Thymus (tissue), 11 donors: ENCODE results near the gene NOC2L. TPM values are rescaled to one million over a fixed set of nuclear protein-coding genes. Genes with fewer than 3 reads are reported as not detected.

Source experiments
- DNase-seq, 9 donors: peaks; one replicate each; pipeline ENCODE4 v3.0.0-alpha.2; 2013; ENCODE audit warnings: low spot score in 9 of 9, low read depth in 6 of 9, missing footprints in 1 of 9
- H3K27ac ChIP-seq, 2 donors: one replicate each; pipeline ENCODE4 v1.5.1; 2013; ENCODE audit warnings: control low read depth in 1 of 2, low read depth in 1 of 2, low read length in 1 of 2, mild to moderate bottlenecking in 1 of 2, moderate library complexity in 1 of 2
- H3K27me3 ChIP-seq, 2 donors: one replicate each; pipeline ENCODE4 v1.5.1; 2013; ENCODE audit warnings: low read length in 1 of 2; ENCODE audit not compliant: control insufficient read depth in 2 of 2, insufficient read depth in 1 of 2
- H3K36me3 ChIP-seq, 2 donors: one replicate each; pipeline ENCODE4 v1.5.1; 2013; ENCODE audit warnings: low read length in 1 of 2, mild to moderate bottlenecking in 1 of 2, moderate library complexity in 1 of 2; ENCODE audit not compliant: control insufficient read depth in 2 of 2, insufficient read depth in 2 of 2
- H3K4me1 ChIP-seq, 2 donors: one replicate each; pipeline ENCODE4 v1.5.1; 2013; ENCODE audit warnings: low read length in 2 of 2; ENCODE audit not compliant: control insufficient read depth in 2 of 2, insufficient read depth in 2 of 2
- H3K4me3 ChIP-seq, 2 donors: one replicate each; pipeline ENCODE4 v1.5.1; 2013; ENCODE audit warnings: low read length in 2 of 2, control low read depth in 1 of 2, mild to moderate bottlenecking in 1 of 2
- H3K9me3 ChIP-seq, 2 donors: one replicate each; pipeline ENCODE4 v1.5.1; 2013; ENCODE audit warnings: low read length in 1 of 2, mild to moderate bottlenecking in 1 of 2; ENCODE audit not compliant: control insufficient read depth in 2 of 2, insufficient read depth in 1 of 2
- WGBS: extraction: QIAGEN DNeasy Blood & Tissue Kit; methylation state at CpG from one replicate; pipeline ENCODE4 v1.1.7; 2013; 5-methylcytosine and 5-hydroxymethylcytosine counted together
- polyA plus RNA-seq: library from polyadenylated mRNA; stranded (reverse); fragments of 200-250 nt; gene quantifications from one replicate; pipeline ENCODE4 v1.2.3, GENCODE V29; 2013
- total RNA-seq: library from RNA; stranded (reverse); fragments of 120-200 nt; gene quantifications from one replicate; pipeline ENCODE4 v1.2.4, GENCODE V29; 2013
- donor health status: healthy.

The NOC2L gene
- total and polyA plus RNA-seq, 2 donors, result 45.5 to 74.3 TPM

DNA sequence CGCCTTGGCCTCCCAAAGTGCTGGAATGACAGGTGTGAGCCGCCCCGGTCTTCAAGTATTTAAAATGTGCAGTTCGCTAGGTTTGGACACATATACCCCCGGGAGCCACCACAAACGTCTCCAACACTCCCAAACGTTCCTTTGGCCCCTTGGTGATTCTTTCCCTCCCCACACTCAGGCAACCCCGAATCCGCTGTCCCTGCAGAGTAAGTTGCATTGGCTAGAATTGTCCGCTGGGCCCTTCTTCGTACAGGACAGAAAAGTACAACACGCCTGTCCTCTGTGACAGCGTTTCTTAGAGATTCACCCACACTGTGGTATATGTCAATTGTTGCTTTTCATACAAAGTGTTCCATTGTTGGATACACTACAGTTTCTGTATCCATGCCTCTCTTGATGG, 26.1 kb upstream of the NOC2L start:
- Histone ChIP-seq H3K4me1 (peaks cover 0 to 2% of the 10 kb centered on the region in 2 donors), H3K9me3 (peaks cover 0 to 4% of the 10 kb centered on the region in 2 donors), H3K27me3 (peaks cover 0 to 44% of the 10 kb centered on the region in 2 donors), H3K36me3 (no peaks in the 10 kb centered on the region), H3K27ac (no peak overlapping the region), H3K4me3 (no peak overlapping the region)
- 82% methylated on average over 13 of the region's 13 CpGs for WGBS
- DNase-seq, result no peak

GRCh38 chr1:984476-984814, 25.4 kb upstream of the NOC2L start:
- Histone ChIP-seq H3K4me3 (no peak overlapping the region), H3K4me1 (peaks cover 0 to 2% of the 10 kb centered on the region in 2 donors), H3K27me3 (peaks cover 0 to 45% of the 10 kb centered on the region in 2 donors), H3K36me3 (no peaks in the 10 kb centered on the region), H3K9me3 (peaks cover 0 to under 1% of the 10 kb centered on the region in 2 donors), H3K27ac (no peak overlapping the region)
- whole genome bisulfite sequencing, result 67% methylated on average over 12 of the region's 12 CpGs
- no peak for DNase-seq

DNA sequence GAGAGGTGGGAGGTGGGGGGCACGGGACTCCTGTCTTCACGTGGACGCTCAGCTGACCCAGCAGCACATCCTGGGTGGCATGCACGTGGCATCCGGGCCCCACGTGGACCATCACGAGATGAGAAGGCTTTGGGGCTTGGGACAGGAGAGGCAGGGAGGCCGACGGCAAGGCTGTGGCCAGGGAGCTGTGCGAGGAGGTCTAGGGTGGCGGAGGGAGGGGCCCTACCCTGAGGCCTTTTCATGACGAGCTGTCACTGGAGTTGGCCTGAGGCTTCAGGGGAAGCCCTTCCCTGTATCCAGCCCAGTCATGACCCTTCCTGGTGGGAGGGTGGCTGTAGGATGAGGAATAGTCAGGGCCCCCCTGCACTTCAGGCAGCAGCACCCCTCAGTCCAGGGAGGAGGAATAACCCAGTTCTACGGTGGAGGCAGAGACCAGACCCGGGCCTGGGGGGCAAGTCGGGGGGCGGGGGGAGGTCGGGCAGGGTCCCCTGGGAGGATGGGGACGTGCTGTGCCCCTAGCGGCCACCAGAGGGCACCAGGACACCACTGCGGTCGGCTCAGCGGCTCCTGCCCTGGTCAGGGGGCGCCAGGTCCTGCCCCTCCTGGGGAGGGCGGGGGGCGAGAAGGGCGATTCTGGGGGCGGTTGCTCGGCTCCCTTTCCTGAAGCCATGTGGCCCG, 24.9 kb upstream of the NOC2L start:
- H3K9me3 ChIP-seq, result peaks cover 0 to 2% of the 10 kb centered on the region in 2 donors
- H3K4me3 ChIP-seq, result no peak overlapping the region
- peak in 2 of 9 donors; percentile 40 to 51 for DNase-seq
- H3K36me3 ChIP-seq, result no peaks in the 10 kb centered on the region
- peaks cover 0 to 2% of the 10 kb centered on the region in 2 donors for H3K4me1 ChIP-seq
- H3K27me3 ChIP-seq, result peaks cover 0 to 45% of the 10 kb centered on the region in 2 donors
- no peak overlapping the region for H3K27ac ChIP-seq
- 22% methylated on average over 29 of the region's 29 CpGs for WGBS

GRCh38 chr1:982765-983436, 23.8 kb upstream of the NOC2L start:
- no peaks in the 10 kb centered on the region for H3K36me3 ChIP-seq
- H3K4me1 ChIP-seq, result peaks cover 0 to 2% of the 10 kb centered on the region in 2 donors
- no peak overlapping the region for H3K4me3 ChIP-seq
- H3K27me3 ChIP-seq, result peaks cover 0 to 45% of the 10 kb centered on the region in 2 donors
- WGBS, result 86% methylated on average over 43 of the region's 43 CpGs
- DNase-seq, result no peak
- H3K27ac ChIP-seq, result no peak overlapping the region
- peaks cover 0 to 11% of the 10 kb centered on the region in 2 donors for H3K9me3 ChIP-seq

- Histone ChIP-seq H3K27ac (no peak within 1 kb of the TSS), H3K27me3 (peaks cover 0 to 45% of the 10 kb centered on the region in 2 donors), H3K4me1 (peaks cover 0 to 2% of the 10 kb centered on the region in 2 donors), H3K36me3 (no peaks in the 10 kb centered on the region), H3K4me3 (no peak within 1 kb of the TSS), H3K9me3 (peaks cover 0 to 11% of the 10 kb centered on the region in 2 donors)
- WGBS, result 78% methylated on average over 28 of the region's 28 CpGs
- DNase-seq, result no peak
Measured at GRCh38 chr1:981955-982558, 23.0 kb upstream of the NOC2L start, which contains the start of gene PERM1. Gene PERM1, minus strand, starts transcription at chr1:982093. Its CDS starts 1,064 bp downstream, at chr1:981029.

GRCh38 chr1:981491-981954, 22.5 kb upstream of the NOC2L start:
- Histone ChIP-seq H3K4me3 (no peak overlapping the region), H3K36me3 (no peaks in the 10 kb centered on the region), H3K27ac (no peak overlapping the region), H3K9me3 (peaks cover 0 to 11% of the 10 kb centered on the region in 2 donors), H3K4me1 (peaks cover 0 to 2% of the 10 kb centered on the region in 2 donors), H3K27me3 (peaks cover 0 to 45% of the 10 kb centered on the region in 2 donors)
- WGBS, result 85% methylated on average over 21 of the region's 21 CpGs
- DNase-seq, result no peak

DNA sequence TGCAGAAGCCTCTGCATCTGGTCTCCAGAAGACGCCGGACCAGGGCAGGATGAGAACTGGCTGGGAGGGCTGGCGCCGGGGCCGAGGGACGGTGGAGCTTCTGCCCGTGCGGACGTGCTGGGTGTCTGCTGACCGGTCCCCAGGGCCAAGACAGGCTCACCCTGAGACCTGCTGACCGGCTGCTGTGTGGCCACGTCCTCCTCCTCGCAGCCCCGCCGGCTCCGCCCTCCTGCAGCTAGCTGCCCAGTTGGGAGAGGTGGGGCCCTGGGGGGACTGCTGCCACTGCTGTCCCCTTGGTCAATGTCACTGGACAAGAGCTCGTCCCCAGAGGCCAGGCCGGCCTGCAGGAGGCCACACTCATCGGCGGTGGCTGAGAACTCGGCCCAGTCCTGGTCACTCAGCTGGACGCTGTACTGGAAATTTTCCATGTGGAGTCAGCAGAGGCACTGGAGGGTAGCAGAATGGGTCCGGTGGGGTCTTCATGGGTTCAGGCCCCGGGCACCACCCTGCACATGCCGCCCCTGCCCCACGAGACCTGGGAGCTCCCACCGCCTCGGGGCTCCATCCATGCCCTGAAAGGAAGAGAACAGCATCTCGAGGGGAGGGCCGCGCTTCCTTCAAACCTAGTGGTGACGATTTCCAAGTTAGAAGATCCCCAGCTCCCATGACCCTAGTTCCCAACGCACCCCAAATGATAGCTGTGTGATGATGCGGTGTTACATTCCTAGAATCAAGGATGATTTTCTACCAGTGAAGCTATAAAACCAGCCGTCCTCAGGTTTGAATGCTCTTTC, 21.7 kb upstream of the NOC2L start:
- Histone ChIP-seq H3K27me3 (peaks cover 4 to 50% of the 10 kb centered on the region in 2 donors), H3K4me3 (no peak overlapping the region), H3K27ac (no peak overlapping the region), H3K36me3 (no peaks in the 10 kb centered on the region), H3K9me3 (peaks cover 0 to 11% of the 10 kb centered on the region in 2 donors), H3K4me1 (peaks cover 3 to 6% of the 10 kb centered on the region in 2 donors)
- no peak for DNase-seq
- WGBS, result 89% methylated on average over 35 of the region's 35 CpGs

DNA sequence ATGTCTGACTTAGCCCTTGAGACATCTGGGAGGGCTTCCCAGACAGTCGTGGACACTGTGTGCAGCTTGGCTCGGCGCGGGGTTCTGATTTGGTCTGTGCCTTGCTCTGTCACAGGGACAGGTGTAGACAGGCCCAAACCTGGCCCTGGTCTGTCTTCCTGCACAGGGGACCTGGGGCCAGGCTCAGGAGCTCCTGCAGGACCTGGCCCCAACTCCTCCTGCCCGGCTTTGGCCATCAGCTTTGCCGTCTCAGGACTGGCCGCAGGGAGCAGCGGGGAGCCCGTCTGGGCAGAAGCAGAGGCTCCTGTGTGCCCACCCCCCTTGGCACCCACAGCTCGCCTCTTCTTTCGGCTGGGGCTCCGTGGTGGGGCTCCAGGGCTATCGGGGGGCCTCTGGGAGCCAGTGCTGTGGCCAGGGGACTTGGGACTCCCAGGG, 21.1 kb upstream of the NOC2L start:
- H3K9me3 ChIP-seq, result peaks cover 0 to 11% of the 10 kb centered on the region in 2 donors
- H3K4me1 ChIP-seq, result peaks cover 3 to 6% of the 10 kb centered on the region in 2 donors
- H3K36me3 ChIP-seq, result no peaks in the 10 kb centered on the region
- H3K27ac ChIP-seq, result no peak overlapping the region
- DNase-seq, result no peak
- no peak overlapping the region for H3K4me3 ChIP-seq
- 88% methylated on average over 13 of the region's 13 CpGs for WGBS
- peaks cover 11 to 54% of the 10 kb centered on the region in 2 donors for H3K27me3 ChIP-seq
